Measurements from ENCODE around the gene TTC36.

DNA sequence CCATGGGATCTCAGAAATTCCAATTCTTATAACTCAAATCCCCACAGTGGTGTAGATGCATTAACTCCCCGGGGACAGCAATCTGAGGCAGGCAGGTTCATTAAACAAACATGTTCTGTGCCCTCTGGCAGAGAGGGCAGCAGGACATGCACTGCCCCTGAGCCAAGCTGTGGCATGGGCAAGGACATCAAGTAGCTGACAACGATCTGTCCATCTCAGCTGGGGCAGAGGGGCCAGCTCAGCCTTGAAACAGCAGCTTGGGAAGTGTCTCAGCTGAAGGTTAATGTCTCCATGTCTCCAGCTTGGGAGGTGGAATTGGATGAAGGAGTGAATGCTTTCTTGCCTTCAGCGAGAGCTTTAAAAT lies 17.4 kb downstream of the TTC36 start:
- TF ChIP-seq, protein P1, sequence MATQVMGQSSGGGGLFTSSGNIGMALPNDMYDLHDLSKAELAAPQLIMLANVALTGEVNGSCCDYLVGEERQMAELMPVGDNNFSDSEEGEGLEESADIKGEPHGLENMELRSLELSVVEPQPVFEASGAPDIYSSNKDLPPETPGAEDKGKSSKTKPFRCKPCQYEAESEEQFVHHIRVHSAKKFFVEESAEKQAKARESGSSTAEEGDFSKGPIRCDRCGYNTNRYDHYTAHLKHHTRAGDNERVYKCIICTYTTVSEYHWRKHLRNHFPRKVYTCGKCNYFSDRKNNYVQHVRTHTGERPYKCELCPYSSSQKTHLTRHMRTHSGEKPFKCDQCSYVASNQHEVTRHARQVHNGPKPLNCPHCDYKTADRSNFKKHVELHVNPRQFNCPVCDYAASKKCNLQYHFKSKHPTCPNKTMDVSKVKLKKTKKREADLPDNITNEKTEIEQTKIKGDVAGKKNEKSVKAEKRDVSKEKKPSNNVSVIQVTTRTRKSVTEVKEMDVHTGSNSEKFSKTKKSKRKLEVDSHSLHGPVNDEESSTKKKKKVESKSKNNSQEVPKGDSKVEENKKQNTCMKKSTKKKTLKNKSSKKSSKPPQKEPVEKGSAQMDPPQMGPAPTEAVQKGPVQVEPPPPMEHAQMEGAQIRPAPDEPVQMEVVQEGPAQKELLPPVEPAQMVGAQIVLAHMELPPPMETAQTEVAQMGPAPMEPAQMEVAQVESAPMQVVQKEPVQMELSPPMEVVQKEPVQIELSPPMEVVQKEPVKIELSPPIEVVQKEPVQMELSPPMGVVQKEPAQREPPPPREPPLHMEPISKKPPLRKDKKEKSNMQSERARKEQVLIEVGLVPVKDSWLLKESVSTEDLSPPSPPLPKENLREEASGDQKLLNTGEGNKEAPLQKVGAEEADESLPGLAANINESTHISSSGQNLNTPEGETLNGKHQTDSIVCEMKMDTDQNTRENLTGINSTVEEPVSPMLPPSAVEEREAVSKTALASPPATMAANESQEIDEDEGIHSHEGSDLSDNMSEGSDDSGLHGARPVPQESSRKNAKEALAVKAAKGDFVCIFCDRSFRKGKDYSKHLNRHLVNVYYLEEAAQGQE (IDR thresholded peaks at IDR 0.05; ENCODE audit: borderline replicate concordance), result no peak
- TF ChIP-seq, protein P2, sequence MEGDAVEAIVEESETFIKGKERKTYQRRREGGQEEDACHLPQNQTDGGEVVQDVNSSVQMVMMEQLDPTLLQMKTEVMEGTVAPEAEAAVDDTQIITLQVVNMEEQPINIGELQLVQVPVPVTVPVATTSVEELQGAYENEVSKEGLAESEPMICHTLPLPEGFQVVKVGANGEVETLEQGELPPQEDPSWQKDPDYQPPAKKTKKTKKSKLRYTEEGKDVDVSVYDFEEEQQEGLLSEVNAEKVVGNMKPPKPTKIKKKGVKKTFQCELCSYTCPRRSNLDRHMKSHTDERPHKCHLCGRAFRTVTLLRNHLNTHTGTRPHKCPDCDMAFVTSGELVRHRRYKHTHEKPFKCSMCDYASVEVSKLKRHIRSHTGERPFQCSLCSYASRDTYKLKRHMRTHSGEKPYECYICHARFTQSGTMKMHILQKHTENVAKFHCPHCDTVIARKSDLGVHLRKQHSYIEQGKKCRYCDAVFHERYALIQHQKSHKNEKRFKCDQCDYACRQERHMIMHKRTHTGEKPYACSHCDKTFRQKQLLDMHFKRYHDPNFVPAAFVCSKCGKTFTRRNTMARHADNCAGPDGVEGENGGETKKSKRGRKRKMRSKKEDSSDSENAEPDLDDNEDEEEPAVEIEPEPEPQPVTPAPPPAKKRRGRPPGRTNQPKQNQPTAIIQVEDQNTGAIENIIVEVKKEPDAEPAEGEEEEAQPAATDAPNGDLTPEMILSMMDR (IDR thresholded peaks at IDR 0.05; ENCODE audit: poor library complexity, severe bottlenecking), result no peak
- TF ChIP-seq EZH2 (IDR thresholded peaks at IDR 0.05; ENCODE audit: borderline replicate concordance, insufficient read depth, low read length, poor library complexity, severe bottlenecking) (no peak), SMC3 (conservative IDR thresholded peaks at IDR 0.05; ENCODE audit: poor library complexity) (no peak), EP300 (conservative IDR thresholded peaks at IDR 0.05; ENCODE audit: poor library complexity, severe bottlenecking) (no peak), POLR2AphosphoS5 (IDR thresholded peaks at IDR 0.05) (no peak)
